Stimulated activated CD4-positive, alpha-beta T cell treated with anti-CD3 and anti-CD28 coated beads, Interleukin-2, amount 100 ng/mL, for 48 hours (primary cell): Measurements from ENCODE around the gene FAM124A.

ENCODE experiments used
- DNase-seq, 2 donors: peaks; one replicate each; pipeline ENCODE4 v3.0.0-alpha.2; 2020

FAM124A gene

DNA sequence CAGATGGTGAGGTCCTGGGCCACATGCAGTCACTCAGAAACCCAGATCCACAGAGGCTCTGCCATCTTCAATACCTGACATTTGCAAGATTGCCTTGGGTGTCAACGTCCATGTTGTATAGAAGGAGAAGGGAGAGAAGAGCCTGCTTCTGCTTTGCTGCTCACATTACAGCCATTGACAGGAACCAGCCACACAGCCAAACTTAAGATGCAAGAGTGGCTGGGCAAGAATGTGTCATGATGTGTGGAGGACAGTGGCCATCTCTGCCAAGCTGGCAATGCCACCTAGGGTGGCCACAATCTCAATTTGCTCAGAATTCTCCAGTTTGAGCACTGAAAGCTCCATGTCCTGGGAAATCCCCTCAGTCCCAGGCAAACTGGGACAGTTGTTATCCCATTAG lies 91.4 kb downstream of the FAM124A start:
- DNase-seq, result no peak

DNA sequence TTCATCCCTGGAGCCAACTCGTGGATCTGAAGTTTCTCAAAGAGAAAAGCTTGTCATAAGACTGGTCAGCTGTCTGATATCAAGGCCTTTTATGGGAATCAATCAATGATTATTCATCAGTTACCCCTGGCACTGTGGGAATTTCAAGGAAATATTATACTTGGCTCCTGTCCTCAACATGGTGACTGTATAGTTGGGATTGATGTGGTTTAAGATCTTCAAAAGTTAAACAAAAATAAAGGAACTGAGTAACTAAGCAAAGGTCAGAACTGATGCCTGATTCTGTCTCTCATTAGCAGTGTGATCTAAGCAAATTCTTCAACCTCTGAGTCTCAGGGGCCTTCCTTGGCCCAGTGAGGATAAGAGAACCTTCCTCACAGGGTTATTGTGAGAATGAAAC lies 95.1 kb downstream of the FAM124A start:
- no peak for DNase-seq

DNA sequence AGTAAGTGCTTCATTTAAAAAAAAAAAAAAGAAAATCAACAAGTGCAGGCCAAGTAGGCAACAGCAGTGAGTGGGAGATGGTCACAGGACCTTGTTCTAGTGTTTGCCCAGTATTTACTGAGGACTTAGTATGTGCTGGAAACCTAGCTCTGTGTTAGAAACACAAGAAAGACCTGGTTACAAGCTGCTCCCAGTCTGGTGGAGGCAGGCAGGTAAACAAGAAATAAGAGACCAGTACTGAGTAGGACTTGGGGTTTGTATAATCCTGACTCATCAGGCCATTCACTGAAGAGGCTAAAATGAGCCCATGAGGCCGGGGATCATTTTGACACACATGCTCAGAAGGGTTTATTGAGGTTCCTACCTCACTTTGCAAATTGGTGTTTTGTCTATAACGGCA lies 95.8 kb downstream of the FAM124A start:
- no peak for DNase-seq

DNA sequence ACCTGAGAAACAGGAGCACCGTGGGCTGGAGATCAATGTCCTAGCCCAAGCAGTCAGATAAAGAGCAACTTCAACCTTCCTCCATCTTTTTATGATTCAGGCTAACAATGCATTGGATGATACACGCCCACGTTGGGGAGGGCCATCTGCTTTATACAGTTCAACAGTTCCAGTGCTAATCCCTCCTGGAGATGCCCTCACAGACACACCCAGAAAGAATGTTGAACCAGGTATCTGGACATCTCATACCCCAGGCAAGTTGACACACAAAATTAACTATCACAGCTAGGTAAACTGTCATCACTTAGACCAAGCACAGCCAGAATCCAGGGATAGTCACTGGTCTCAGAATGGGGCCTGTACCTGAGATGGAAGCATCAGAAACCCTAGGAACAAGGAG lies 96.7 kb downstream of the FAM124A start:
- no peak for DNase-seq

DNA sequence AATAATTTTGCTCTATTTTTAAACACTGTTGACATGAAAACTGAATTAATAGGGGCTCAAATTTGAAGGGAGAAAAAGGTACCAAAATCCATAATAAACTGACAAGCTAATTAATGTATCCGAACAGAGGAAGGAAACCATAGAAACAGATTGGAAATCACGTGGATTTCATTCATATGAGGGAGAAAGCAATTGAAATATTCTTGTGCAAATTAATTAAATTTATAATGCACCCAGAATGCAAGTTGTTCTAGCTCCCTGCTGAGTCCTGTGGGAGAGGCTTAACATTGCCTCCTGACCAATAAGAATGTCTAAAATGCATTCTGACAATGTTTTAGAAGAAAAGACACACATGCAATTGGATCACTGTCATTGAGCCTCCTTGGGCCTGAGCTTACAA lies 99.6 kb downstream of the FAM124A start:
- DNase-seq, result no peak

DNA sequence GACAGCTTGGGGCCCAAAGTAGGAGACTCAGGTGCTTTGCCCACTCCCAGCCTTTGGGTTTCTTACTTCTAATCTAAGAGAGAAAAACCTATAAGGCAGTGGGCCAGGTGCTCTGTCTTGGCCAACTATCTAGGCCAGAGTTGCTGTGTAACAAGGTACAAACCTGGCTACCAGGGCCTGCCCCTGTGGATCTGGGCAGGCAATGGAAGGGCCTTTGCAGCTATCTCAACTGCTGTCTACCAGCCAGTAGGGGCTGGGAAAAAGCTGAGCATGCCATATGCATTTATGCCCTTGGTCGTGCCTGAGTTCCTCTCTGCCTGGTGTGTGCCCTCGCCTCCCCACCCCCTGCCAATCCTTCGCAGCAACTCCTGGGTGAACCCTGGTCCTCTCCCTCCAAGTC lies 100.6 kb downstream of the FAM124A start:
- no peak for DNase-seq

DNA sequence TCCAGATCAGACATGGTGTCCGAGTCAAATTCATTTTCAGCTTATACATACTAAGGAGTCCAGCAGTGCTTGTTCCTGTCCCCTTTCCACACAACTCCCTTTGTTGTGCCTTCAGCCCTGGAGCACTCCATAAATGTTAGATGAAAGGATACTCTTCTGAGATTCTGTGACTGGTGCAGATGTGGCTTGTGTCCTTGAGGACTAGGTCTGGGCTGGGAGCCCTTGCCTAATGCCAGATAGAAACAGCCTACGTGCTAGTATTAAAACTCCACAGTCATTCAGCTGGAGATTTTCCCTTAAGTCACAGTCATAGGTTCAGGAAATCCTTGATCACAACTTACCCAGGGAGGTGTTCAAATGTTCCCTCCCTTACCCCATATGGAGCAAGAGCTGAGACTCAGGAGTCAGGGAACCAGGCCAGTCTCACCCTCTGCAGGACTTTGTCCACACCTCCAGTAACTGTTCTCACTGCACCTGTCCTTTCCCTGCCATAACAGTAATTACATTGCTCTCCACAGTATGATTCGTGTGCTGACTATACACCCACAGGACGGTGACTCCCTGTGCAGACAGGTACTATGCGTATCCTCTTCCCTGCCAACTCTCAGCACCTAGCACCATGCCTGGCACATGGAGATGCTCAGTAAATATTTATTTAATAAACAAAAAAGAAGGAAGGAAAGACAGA lies 101.8 kb downstream of the FAM124A start:
- no peak for DNase-seq

DNA sequence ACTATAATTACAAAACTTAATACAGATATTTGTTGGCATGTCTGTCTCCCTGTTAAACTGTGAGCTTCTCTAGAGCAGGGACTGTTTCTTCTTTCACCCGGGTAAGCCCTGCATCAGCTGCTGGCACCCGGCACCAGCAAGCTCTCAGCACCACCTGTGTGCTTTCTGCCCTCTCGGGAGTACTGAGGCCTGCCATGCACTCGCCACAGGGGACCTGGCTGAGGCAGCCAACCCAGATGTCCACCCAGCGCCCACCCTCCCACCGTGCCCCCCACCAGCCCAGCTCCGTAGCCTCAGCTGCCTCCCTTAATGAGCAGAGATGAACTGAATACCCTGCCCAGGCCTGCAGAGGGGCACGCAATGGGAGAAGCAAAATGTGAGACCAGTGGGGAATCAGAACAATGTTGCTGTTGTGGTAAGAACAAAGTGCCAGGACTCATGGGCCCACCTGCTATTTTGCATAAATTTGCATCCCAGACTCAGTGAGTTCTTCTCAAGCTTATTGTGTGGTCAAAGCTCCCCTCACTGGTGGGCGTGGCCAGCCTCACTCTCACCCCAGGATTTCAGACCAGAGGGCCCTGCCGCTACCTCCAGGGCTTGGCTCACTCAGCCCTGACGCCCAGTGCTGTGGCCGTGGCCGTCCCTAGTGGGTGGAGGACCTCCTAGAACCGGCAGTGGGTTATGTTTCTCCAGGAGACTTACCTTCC lies 102.7 kb downstream of the FAM124A start:
- DNase-seq, result no peak

DNA sequence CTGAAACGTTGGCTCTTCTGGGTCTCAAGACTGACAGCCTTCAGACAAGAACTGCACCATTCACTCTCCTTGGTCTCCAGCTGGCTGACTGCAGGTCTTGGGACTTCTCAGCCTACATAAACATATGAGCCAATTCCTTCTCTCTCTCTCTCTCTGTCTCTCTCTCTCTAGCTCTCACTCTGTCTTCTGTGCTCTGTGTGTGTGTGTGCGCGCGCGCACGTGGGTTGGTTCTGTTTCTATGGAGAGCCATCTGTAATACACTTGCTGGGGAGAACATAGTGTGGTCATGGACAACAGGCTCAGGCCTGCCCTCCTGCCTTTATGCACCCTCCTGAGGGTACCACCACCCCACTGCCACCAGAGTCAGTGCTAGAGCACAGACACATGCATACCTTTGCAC lies 103.6 kb downstream of the FAM124A start:
- DNase-seq, result no peak

DNA sequence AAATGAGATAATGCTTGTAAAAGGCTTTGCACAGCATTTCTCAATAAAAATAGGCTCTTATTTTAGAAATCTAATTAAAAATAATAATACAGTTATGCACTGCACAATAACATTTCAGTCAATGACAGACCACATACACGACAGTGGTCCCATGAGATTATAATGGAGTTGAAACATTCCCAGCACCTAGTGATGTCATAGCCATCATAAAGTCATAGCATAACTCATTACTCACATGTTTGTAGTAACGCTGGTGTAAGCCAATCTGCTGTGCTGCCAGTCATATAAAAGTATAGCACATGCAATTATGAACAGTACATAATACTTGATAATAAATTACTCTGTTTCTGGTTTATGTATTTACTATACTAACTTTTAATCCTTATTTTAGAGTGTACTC lies 104.6 kb downstream of the FAM124A start:
- DNase-seq, result no peak

DNA sequence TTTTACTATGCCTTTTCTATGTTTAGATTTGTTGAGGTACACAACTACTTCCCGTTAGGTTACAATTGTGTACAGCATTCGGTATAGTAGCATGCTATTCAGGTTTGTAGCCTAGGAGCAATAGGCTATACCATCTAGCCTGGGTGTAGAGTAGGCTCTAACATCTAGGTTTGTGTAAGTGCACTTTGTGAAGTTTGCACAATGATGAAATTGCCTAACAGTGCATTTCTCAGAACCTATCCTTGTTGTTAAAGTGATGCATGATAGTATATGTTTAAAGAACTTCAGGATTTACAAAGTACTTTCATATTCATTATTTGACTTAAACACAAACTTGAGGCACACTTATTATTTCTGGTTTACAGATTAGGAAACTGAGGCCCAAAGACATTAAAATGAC lies 105.8 kb downstream of the FAM124A start:
- DNase-seq, result no peak

DNA sequence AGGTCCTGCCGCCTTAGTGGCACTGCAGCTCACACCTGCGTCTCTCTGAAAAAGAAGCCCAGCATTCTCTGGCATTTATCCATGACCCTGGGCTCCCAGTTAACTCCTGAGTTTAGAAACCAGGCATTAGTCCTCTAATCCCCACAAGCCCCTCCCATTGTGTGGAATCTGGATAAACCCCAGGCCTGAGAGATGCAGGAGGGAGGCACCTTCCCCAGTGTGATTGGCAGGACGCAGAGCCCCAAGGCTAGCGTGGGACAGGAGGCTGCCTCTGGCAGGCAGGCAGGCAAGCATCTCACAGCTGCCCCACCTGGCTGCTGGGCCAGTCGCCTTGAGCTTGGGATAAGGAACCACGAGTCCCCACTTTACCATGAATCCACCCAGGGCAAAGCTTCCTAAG lies 106.3 kb downstream of the FAM124A start:
- DNase-seq, result no peak

DNA sequence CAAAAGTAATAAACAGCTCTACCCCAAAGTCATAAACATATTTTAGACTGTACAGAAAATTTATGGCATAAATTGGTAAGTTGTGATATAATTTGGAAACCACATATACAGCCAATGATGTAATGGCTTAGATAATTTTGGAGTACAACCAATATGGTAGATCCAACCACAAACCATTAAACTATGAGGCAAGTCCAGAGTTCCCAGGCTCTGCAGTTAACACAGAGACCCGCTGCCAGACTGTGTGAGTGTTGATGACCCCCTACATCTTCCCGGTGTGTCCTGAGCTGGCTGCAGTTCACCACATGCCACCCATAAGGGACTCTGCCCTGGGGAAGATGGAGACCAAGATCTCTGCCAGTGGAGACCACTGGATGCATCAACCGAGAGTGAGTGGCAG lies 107.4 kb downstream of the FAM124A start:
- DNase-seq, result no peak

DNA sequence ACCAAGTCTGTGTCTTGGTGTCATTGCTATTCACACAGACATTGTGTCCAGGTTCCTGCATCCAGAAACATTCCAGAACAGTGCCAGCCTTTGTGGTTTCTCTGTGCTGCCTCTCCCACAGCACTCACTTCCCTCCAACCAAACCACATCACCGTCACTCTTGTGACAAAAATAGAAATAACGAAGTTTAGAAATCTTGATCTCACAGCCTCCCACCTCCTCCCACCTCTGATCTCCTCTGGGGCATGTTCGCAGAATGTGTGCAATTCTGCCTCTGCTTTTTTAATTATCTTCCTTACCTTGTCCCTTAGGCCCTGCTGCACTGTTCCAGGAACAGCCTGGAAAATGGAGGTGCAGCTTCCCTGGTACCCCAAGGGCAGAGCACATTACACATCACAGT lies 108.6 kb downstream of the FAM124A start:
- DNase-seq, result no peak

DNA sequence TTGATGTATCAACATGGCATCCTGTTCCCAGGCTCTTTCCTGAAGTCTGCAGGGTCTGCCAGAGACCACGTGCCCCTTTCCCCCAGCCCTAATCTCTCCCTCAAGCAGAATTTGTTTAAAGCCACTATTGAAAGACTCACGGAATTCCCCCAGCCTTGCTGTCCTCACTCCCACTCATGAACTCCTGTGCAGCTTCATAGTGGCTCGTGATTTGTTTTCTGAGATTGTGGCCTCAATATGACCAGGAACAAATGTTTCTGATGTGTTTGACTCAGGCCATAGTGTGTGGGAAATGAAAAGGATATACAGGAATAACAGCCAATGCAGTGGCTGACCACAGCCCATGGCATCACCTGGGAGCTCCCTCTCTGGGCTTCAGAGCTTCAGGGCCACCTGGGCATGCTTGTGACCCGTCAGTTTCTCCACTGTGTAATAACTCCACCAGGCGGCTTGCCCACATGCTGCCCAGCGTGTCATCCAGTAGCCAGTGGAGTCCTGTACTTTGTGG lies 109.2 kb downstream of the FAM124A start:
- no peak for DNase-seq

DNA sequence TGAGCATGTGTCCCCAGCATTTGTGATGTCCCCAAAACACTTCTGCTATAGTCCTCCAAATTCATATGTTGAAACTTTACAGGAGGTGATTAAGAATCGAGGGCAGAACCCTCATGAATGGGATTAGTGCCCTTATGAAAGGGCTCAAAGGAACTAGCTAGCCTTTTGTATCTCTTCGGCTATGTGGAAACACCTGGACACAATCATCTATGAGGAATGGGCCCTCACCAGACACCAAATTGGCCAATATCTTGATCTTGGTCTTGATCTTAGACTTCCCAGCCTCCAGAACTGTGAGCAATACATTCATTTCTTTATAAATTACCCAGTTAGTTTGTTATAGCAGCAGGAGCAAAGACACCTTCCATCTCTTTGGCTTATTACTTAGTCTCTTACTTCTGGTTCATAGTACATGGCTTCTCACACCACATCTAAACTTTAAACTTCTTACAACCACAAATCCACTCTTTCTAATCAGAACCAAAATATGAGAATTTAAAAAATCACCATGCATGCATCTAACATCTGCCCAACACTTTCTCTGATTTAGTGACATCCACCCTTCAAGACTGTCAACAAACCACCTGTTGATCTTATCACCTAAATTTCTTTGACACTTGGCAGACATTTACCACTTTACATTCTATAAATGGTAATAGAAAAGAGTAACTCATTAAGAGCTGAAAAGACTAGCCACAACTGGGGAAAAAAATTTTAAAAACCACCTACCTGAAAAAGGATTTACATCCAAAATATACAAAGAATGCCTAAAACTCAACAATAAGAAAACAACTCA lies 110.6 kb downstream of the FAM124A start:
- DNase-seq, result no peak

DNA sequence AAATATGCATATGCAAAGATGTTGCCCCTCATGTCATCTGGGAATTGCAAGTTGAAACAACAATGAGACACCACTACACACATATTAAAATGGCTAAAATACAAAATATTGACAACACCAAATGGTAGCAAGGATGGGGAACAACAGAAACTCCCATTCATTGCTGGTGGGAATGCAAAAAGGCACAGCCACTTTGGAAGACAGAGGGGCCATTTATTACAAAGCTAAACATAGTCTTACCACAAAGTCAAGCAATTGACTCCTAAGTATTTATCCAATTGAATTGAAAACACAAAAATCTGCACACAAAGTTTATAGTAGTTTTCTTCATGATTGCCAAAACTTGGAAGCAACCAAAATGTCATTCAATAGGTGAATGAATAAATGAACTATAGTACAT lies 111.2 kb downstream of the FAM124A start:
- no peak for DNase-seq

DNA sequence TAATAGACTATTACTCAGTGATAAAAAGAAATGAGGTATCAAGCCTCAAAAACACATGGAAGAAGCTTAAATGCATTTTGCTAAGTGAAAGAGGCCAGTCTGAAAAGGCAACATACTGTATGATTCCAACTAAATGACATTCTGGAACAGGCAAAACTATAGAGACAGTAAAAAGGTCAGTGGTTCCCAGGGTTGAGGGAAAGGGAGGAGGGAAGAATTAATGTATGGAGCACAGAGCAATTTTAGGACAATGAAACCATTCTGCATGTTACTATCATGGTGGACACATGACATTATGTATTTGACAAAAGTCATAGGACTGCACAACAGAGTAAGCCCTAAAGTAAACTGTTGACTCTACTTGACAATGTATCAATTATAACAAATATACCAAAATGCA lies 111.6 kb downstream of the FAM124A start:
- DNase-seq, result no peak
